Uterus (tissue), 2 donors: ENCODE data around the gene AZI2.

ENCODE experiments used
- POLR2A ChIP-seq, 2 donors: fragments of 450-650 bp; IDR thresholded peaks; one replicate each; pipeline ENCODE4 v1.6.1; 2016; ENCODE audit warnings: antibody characterized with exemption in 2 of 2, mild to moderate bottlenecking in 1 of 2, moderate library complexity in 1 of 2
- TF ChIP-seq, protein P1 (sequence below), 4 experiments: fragments of 200-600 bp in 2 of 4; fragments of 450-650 bp in 2 of 4; sonication (generic) in 2 of 4; IDR thresholded peaks; one replicate each; pipeline ENCODE4 v1.5.1; 2016 to 2019; ENCODE audit warnings: antibody characterized with exemption in 4 of 4, mild to moderate bottlenecking in 2 of 4, moderate library complexity in 1 of 4

GRCh38 chr3:28349469-28350000 lies 911 bp upstream of the AZI2 start:
- TF ChIP-seq POLR2A (IDR thresholded peaks at IDR 0.05), result no peak
- TF ChIP-seq, protein P1, sequence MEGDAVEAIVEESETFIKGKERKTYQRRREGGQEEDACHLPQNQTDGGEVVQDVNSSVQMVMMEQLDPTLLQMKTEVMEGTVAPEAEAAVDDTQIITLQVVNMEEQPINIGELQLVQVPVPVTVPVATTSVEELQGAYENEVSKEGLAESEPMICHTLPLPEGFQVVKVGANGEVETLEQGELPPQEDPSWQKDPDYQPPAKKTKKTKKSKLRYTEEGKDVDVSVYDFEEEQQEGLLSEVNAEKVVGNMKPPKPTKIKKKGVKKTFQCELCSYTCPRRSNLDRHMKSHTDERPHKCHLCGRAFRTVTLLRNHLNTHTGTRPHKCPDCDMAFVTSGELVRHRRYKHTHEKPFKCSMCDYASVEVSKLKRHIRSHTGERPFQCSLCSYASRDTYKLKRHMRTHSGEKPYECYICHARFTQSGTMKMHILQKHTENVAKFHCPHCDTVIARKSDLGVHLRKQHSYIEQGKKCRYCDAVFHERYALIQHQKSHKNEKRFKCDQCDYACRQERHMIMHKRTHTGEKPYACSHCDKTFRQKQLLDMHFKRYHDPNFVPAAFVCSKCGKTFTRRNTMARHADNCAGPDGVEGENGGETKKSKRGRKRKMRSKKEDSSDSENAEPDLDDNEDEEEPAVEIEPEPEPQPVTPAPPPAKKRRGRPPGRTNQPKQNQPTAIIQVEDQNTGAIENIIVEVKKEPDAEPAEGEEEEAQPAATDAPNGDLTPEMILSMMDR (IDR thresholded peaks at IDR 0.05), result peak in 1 of 4 experiments; percentile 0
